Skeletal muscle tissue (tissue), 4 donors: ENCODE data around the gene GJC2. TPM values are rescaled to one million over a fixed set of nuclear protein-coding genes. Genes with fewer than 3 reads are reported as not detected.
A peak's percentile ranks its signal among the peaks of the same experiment; 100 is the strongest.
"Not testable (repeated sequence)": the region's sequence is repeated elsewhere in the genome, so short reads cannot be mapped to it uniquely, and the experiment has no call there.

Experiments
- H3K27ac ChIP-seq: one replicate; pipeline ENCODE4 v1.7.0; 2013; ENCODE audit warnings: mild to moderate bottlenecking, low read depth, low read length, inconsistent platforms
- H3K27me3 ChIP-seq, 3 donors: one replicate each; pipeline ENCODE4 v1.7.0; 2013; ENCODE audit warnings: low read length in 3 of 3; ENCODE audit not compliant: control insufficient read depth in 3 of 3, insufficient read depth in 3 of 3
- H3K36me3 ChIP-seq, 3 donors: one replicate each; pipeline ENCODE4 v1.7.0; 2013; ENCODE audit warnings: low read length in 3 of 3; ENCODE audit not compliant: control insufficient read depth in 3 of 3, insufficient read depth in 3 of 3
- H3K4me1 ChIP-seq, 3 donors: one replicate each; pipeline ENCODE4 v1.7.0; 2013; ENCODE audit warnings: low read length in 3 of 3, mild to moderate bottlenecking in 3 of 3; ENCODE audit not compliant: control insufficient read depth in 3 of 3, insufficient read depth in 3 of 3
- H3K4me3 ChIP-seq, 3 donors: one replicate each; pipeline ENCODE4 v1.7.0; 2013; ENCODE audit warnings: low read length in 3 of 3
- H3K9ac ChIP-seq, 3 donors: one replicate each; pipeline ENCODE4 v1.7.0; 2013; ENCODE audit warnings: low read length in 3 of 3, mild to moderate bottlenecking in 3 of 3, moderate library complexity in 2 of 3, low read depth in 1 of 3
- H3K9me3 ChIP-seq, 3 donors: one replicate each; pipeline ENCODE4 v1.7.0; 2013; ENCODE audit warnings: low read length in 3 of 3; ENCODE audit not compliant: control insufficient read depth in 3 of 3
- total RNA-seq: library from RNA; depleted of rRNA; stranded (reverse); fragments of >200 nt; gene quantifications from one replicate; pipeline ENCODE4 v1.2.3, GENCODE V29; 2014
- donor health status: Osteomylitis.

The GJC2 gene
- total RNA-seq, 1 donor from 2014 or later, result 1.6 TPM

DNA sequence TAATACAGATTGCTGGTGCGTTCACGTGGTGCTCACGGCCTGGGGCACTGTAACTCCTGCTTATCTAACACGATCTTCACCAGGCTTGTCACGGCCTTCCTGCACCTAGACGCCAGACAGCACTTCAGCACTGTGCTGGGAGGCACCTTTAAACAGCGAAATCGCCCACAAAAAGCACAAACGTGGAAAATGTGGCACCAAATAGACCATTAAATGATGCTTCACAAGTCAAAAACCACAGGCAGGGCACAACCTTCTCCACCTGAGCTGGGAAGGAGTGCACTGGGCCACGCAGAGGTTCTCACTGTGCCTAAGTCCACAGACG lies 35.9 kb downstream of the GJC2 start:
- peaks cover 9 to 14% (median 11%) of the 10 kb centered on the region in 3 donors for H3K4me1 ChIP-seq
- no peak overlapping the region for H3K27ac ChIP-seq

DNA sequence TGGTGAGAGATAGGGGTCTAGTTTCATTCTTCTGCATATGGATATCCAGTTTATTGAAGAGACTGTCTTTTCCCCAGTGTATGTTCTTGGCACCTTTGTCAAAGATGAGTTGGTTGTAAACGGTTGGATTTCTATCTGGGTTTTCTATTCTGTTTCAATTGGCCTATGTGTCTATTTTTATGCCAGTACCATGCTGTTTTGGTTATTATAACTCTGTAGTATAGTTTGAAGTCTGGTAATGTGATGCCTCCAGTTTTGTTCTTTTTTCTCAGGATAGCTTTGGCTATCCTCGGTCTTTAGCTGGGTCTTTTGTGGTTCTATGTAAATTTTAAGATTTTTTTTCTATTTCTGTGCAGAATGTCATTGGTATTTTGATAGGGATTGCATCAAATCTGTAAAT lies 38.5 kb downstream of the GJC2 start:
- H3K27me3 ChIP-seq, H3K9ac ChIP-seq, H3K9me3 ChIP-seq, H3K27ac ChIP-seq, H3K4me3 ChIP-seq, H3K36me3 ChIP-seq: not testable (repeated sequence)
- H3K4me1 ChIP-seq, result peaks cover 12 to 27% (median 19%) of the 10 kb centered on the region in 3 donors

More for the DNA sequence above, 35.9 kb downstream of the GJC2 start:
- H3K36me3 ChIP-seq, result no peaks in the 10 kb centered on the region
- H3K9ac ChIP-seq, result no peak overlapping the region
- no peaks in the 10 kb centered on the region for H3K27me3 ChIP-seq
- no peaks in the 10 kb centered on the region for H3K9me3 ChIP-seq
- no peak overlapping the region for H3K4me3 ChIP-seq

DNA sequence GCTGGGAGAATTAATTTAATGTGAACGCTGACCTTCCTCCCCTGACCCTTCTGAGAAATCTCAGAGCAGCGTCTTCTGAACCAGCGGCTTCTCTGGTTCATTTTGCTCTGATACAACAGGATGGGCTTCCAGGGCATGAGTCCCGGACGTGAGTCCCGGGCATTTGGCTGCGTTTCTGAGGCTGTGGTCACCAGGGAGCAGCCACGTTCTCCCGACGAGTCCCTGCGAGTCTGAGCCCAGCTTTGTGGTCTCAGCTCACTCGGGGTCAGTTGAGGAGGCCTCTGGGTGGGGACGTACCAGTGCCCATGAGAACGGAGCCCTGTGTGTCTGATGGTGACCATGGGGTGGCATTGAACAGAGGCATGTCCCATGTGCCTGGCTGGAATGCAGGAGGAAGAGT lies 40.5 kb downstream of the GJC2 start:
- H3K4me1 ChIP-seq, result peaks cover 12 to 28% (median 19%) of the 10 kb centered on the region in 3 donors
- H3K9me3 ChIP-seq, result no peaks in the 10 kb centered on the region
- no peaks in the 10 kb centered on the region for H3K36me3 ChIP-seq
- H3K4me3 ChIP-seq, result no peak overlapping the region
- H3K27me3 ChIP-seq, result no peaks in the 10 kb centered on the region
- H3K9ac ChIP-seq, result peak overlapping the region in 1 of 3 donors; percentile 28
- no peak overlapping the region for H3K27ac ChIP-seq

DNA sequence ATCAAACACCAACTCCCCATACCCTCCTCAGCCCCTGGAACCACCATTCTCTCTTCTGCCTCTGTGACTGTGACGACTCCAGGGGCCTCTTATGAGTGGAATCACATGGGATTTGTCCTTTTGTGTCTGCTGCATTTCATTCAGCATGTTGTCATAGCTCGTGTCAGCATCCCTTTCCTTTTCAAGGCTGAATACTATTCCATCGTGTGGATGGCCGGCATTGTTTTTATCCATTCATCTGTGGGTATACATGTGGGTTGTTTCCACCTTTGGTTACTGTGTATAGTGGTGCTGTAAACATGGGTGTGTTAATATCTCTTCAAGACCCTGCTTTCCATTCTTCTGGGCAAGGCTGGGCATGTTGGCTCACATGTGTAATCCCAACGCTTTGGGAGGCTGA lies 41.0 kb downstream of the GJC2 start:
- H3K36me3 ChIP-seq, result no peaks in the 10 kb centered on the region

DNA sequence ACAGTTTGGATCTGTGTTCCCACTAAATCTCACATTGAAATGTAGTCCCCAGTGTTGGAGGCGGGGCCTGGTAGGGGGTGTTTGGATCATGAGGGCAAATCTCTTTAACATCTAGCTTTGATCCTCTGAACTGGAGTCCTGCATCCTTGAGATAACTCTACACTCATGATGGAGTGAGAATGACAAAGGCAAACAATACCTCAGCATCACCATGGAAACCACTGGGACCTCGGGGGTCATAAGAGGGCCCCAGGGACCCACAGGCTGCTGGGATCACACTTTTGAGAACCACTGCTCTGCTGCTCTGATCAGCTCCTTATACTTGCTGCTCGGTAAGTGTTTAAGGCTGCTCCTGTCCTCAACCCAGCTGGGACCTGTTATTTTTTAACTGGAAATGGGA lies 44.7 kb downstream of the GJC2 start:
- Histone ChIP-seq H3K36me3 (no peaks in the 10 kb centered on the region), H3K9ac (no peak overlapping the region), H3K4me3 (no peak overlapping the region), H3K4me1 (peaks cover 17 to 38% (median 24%) of the 10 kb centered on the region in 3 donors), H3K9me3 (peaks cover 0 to 5% (median 0%) of the 10 kb centered on the region in 3 donors), H3K27me3 (no peaks in the 10 kb centered on the region), H3K27ac (no peak overlapping the region)

More for the DNA sequence above, 41.0 kb downstream of the GJC2 start:
- H3K9me3 ChIP-seq, result no peaks in the 10 kb centered on the region
- H3K4me3 ChIP-seq, result no peak overlapping the region
- peaks cover 12 to 28% (median 19%) of the 10 kb centered on the region in 3 donors for H3K4me1 ChIP-seq
- no peak overlapping the region for H3K27ac ChIP-seq
- no peaks in the 10 kb centered on the region for H3K27me3 ChIP-seq
- H3K9ac ChIP-seq, result no peak overlapping the region

DNA sequence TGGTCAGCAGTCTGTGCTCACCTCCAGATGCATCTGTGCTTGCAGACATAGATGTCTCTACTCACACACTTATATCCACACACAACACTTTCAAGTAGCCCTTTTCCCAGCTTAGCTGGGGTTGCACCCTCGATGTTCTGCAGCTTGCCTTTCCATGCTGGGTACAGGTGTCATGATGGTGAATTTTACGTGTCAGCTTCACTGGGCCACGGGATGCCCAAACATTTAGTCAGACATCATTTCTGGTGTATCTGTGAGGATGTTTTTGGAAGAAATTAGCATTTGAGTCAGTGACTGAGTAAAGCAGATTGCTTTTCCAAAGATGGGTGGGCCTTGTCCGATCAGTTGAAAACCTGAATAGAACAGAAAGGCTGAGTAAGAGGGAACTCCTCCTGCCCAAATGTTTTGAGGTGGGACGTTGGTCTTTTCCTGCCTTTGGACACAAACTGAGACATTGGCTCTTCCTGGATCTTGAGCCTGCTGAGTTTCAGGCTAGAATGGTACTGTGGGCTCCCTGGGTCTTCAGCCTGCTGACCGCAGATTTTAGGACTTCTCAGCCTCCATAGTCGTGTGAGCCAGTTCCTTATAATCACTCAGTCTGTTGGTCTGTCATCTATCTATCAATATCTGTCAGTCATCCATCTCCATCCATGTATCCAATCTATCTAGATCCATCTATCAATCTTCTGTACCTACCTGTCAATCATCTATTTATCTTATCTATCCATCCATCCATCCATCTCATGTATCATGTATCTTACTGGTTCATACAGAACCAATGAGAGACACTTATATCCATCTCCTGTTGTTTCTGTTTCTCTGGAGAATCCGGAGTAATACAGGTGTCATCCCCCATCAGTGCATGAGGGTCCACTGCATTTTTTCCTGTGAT lies 45.4 kb downstream of the GJC2 start:
- Histone ChIP-seq H3K27ac (no peak overlapping the region), H3K36me3 (no peaks in the 10 kb centered on the region), H3K27me3 (no peaks in the 10 kb centered on the region)

DNA sequence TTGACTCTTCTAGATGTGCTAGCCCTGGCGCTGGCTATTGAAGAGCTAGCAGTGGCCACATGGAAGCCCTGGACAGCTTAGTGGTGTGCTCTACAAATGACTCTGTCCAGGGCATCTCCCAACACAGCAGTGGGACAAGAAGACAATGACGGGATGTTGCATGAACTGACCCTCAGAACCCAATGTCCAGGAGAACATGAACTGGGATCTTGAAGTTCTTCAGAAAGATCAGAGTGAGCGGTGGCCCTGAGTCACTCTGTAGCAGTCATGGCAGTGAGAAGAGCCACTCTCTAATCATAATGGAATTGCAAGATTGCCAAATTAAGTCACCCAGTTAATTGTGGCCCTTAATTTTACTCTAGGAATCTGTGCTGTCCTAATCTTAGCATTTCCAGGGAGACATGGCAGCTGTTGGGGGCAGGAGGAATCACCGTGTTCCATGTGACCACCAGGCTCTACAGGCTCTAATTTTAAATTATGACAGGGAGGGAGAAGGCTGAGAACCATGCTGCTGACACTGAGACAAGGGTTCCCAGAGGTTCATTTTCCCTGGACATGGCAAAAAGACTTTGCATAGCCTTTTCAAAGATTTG lies 47.9 kb downstream of the GJC2 start:
- Histone ChIP-seq H3K9ac (peak overlapping the region in 1 of 3 donors; percentile 34), H3K9me3 (peaks cover 0 to 5% (median 0%) of the 10 kb centered on the region in 3 donors), H3K4me1 (peaks cover 10 to 17% (median 11%) of the 10 kb centered on the region in 3 donors), H3K4me3 (peak overlapping the region in 2 of 3 donors; percentile 6 to 17), H3K27ac (peak overlapping the region; percentile 91), H3K27me3 (no peaks in the 10 kb centered on the region), H3K36me3 (no peaks in the 10 kb centered on the region)

More for the DNA sequence above, 45.4 kb downstream of the GJC2 start:
- peaks cover 0 to 5% (median 0%) of the 10 kb centered on the region in 3 donors for H3K9me3 ChIP-seq
- no peak overlapping the region for H3K9ac ChIP-seq
- H3K4me1 ChIP-seq, result peaks cover 17 to 38% (median 24%) of the 10 kb centered on the region in 3 donors
- no peak overlapping the region for H3K4me3 ChIP-seq

DNA sequence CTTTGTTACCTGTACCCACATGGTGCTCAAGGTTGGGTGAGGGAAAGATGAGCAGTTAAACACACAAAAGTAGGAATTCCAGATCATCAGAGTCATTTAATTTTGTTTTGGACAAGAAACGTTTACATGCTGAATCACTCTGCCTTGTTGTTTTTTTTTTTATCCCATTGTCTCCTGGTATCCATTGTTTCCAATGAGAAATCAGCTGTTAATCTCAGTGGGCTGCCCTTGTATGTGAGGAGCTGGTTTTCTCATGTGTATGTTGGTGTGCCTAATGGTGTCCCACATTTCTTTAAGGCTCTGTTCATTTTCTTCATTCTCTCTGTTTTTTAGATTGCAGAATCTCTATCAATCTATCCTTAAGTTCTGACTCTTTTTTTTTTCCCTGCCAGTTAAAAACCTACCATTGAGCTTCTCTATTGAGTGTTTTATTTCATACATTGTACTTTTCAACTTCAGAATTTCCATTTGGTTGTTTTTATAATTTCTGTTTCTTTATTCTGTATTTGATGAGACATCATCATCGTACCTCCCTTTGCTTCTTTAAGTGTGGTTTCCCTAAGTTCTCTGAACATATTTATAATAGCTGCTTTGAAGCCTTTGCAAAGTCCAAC lies 49.4 kb downstream of the GJC2 start:
- Histone ChIP-seq H3K9me3 (peaks cover 0 to 5% (median 0%) of the 10 kb centered on the region in 3 donors), H3K36me3 (no peaks in the 10 kb centered on the region), H3K27ac (no peak overlapping the region), H3K27me3 (no peaks in the 10 kb centered on the region), H3K4me1 (peaks cover 4 to 10% (median 5%) of the 10 kb centered on the region in 3 donors), H3K4me3 (no peak overlapping the region), H3K9ac (no peak overlapping the region)

DNA sequence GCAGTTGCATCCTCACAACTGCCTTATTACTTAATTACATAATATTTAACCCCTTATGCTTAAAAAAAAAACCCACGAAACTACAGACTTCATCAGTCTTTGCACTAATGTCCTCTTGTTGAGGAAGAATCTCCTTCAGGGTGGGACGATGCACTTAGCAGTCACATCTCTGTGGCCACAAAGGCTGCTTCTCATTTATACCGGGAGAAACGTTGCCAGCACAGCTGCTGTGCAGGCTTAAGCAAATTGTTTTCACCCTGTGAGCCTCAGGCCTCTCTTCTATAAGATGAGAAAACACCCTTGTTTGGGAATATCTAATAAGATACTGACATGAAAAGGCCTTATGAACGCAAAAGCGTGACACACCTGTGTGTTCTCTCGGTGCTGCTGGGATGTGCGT lies 55.2 kb downstream of the GJC2 start:
- Histone ChIP-seq H3K27me3 (no peaks in the 10 kb centered on the region), H3K27ac (peak overlapping the region; percentile 100), H3K36me3 (peaks cover 0 to 13% (median 0%) of the 10 kb centered on the region in 3 donors), H3K9ac (no peak overlapping the region), H3K4me1 (peaks cover 30 to 41% (median 31%) of the 10 kb centered on the region in 3 donors), H3K4me3 (no peak overlapping the region), H3K9me3 (no peaks in the 10 kb centered on the region)
